PC-3 (cell line): Measurements from ENCODE around the gene ULK4.

ENCODE experiments used
- CTCF ChIP-seq: fragments of 300-600 bp; sonication (generic); conservative IDR thresholded peaks from 2 replicates; pipeline ENCODE4 v1.5.1; 2017; ENCODE audit warnings: antibody characterized with exemption, low read depth, mild to moderate bottlenecking, low read length
- EZH2 ChIP-seq: fragments of 300-600 bp; sonication (generic); IDR thresholded peaks from one replicate; pipeline ENCODE4 v1.6.1; 2017; ENCODE audit warnings: antibody characterized with exemption, mild to moderate bottlenecking, low read length; ENCODE audit not compliant: unreplicated experiment
- EZH2phosphoT487 ChIP-seq: fragments of 300-600 bp; sonication (generic); IDR thresholded peaks from 2 replicates; pipeline ENCODE4 v1.6.1; 2018; ENCODE audit warnings: mild to moderate bottlenecking, antibody characterized with exemption, low read length, borderline replicate concordance

- TF ChIP-seq CTCF (no peak), EZH2phosphoT487 (no peak), EZH2 (no peak)
These were observed 597.2 kb downstream of the ULK4 start for GRCh38 chr3:41364736-41365135.
